ENCODE results near the gene HBE1. TPM values are rescaled to one million over a fixed set of nuclear protein-coding genes. Genes with fewer than 3 reads are reported as not detected.

The HBE1 gene
- total and polyA plus RNA-seq, 2 of the 8 experiments (the other 6 are each of a cell fraction or from before 2014, with no cell fraction given), result 0.39 TPM; not detected in 1

- ChIA-PET POLR2A (ENCODE audit: partially characterized antibody) (no interaction called here), CTCF (ENCODE audit: partially characterized antibody) (no interaction called here)
- no peak overlapping the region for H2BK5ac ChIP-seq (ENCODE audit: low read depth, low read length)
- H3K14ac ChIP-seq (ENCODE audit: insufficient read length), result no peak overlapping the region
- H3K23ac ChIP-seq (ENCODE audit: insufficient read length), result no peak overlapping the region
- H2AK5ac ChIP-seq (ENCODE audit: low read depth, low read length), result no peak overlapping the region
- WGBS, 2 experiments (ENCODE audit: extremely low coverage in 1 of 2, insufficient coverage in 1 of 2, insufficient read length in 1 of 2, insufficient replicate concordance in 2 of 2, low coverage in 1 of 2, low lambda C conversion rate in 2 of 2, missing lambda C conversion rate in 1 of 2), result 83% methylated on average over 1 of the region's 1 CpG; no CpG with 5 or more reads in 1 of the 2 experiments
- no peak for FAIRE-seq
- TF ChIP-seq TAF1 (IDR thresholded peaks at IDR 0.05; ENCODE audit: low read depth, low read length) (no peak), POLR2AphosphoS5 (IDR thresholded peaks at IDR 0.05; ENCODE audit: low read depth, low read length) (no peak), HDAC2 (IDR thresholded peaks at IDR 0.05; ENCODE audit: borderline replicate concordance in 1 of 2, low read depth in 2 of 2, low read length in 2 of 2) (no peak), KDM5A (IDR thresholded peaks at IDR 0.05; ENCODE audit: low read length) (no peak), CTCF (IDR thresholded peaks at IDR 0.05; ENCODE audit: control extremely low read depth in 1 of 3, insufficient read depth in 1 of 3, low read depth in 1 of 3, low read length in 3 of 3) (no peak), SP4 (IDR thresholded peaks at IDR 0.05; ENCODE audit: low read length) (no peak), SIX5 (IDR thresholded peaks at IDR 0.05; ENCODE audit: low read depth, low read length) (no peak), RFX5 (IDR thresholded peaks at IDR 0.05; ENCODE audit: borderline replicate concordance, low read depth, low read length) (no peak), EP300 (IDR thresholded peaks at IDR 0.05; ENCODE audit: borderline replicate concordance in 1 of 2, low read depth in 2 of 2, low read length in 2 of 2) (no peak), MAX (IDR thresholded peaks at IDR 0.05) (no peak), BRCA1 (IDR thresholded peaks at IDR 0.05; ENCODE audit: low read depth, low read length) (no peak)
- no peak overlapping the region for H4K8ac ChIP-seq (ENCODE audit: extremely low read depth, insufficient read depth, low read length)
- no peak overlapping the region for H3K4me3 ChIP-seq (ENCODE audit: extremely low read depth in 1 of 4, insufficient read depth in 2 of 4, low read depth in 3 of 4, low read length in 4 of 4)
- H4K91ac ChIP-seq (replicated peaks; ENCODE audit: insufficient read length, low read length), result no peak overlapping the region
- H3K27ac ChIP-seq (ENCODE audit: low read depth, low read length), result no peak overlapping the region
- DNase-seq (ENCODE audit: low read depth in 1 of 2, low spot score in 2 of 2), result no peak
- H3K4me1 ChIP-seq (replicated peaks in 1 of 4; ENCODE audit: control insufficient read depth in 3 of 4, insufficient read depth in 4 of 4, low read length in 3 of 4), result no peaks in the 10 kb centered on the region
- H4K5ac ChIP-seq (ENCODE audit: insufficient read length, low read depth, low read length), result no peak overlapping the region
- no peak overlapping the region for H3K4ac ChIP-seq (replicated peaks; ENCODE audit: insufficient read length, low read depth, low read length)
- H2BK20ac ChIP-seq (ENCODE audit: low read length), result no peak overlapping the region
- no peak overlapping the region for H2BK12ac ChIP-seq (ENCODE audit: low read depth, low read length)
- H3K9me3 ChIP-seq (ENCODE audit: insufficient read depth in 2 of 2, low read depth in 1 of 2, low read length in 1 of 2), result peaks cover 4 to 6% of the 10 kb centered on the region in 2 experiments; a peak in 2 of 4 replicates
- H2BK120ac ChIP-seq (replicated peaks; ENCODE audit: low read depth, low read length), result no peak overlapping the region
- no peak overlapping the region for H3K4me2 ChIP-seq (ENCODE audit: insufficient read depth in 1 of 2, low read depth in 2 of 2, low read length in 2 of 2)
- no peak overlapping the region for H3K56ac ChIP-seq (replicated peaks; ENCODE audit: insufficient read length, low read depth, low read length)
- no peak overlapping the region for H2BK15ac ChIP-seq (ENCODE audit: low read length)
- no peak overlapping the region for H3K18ac ChIP-seq (ENCODE audit: extremely low read depth, low read length)
- no peaks in the 10 kb centered on the region for H3K36me3 ChIP-seq (ENCODE audit: control insufficient read depth in 2 of 4, insufficient read depth in 4 of 4, low read length in 3 of 4)
- no peaks in the 10 kb centered on the region for H4K20me1 ChIP-seq (replicated peaks in 1 of 2; ENCODE audit: control insufficient read depth in 1 of 2, insufficient read depth in 2 of 2, low read length in 2 of 2)
- no peak overlapping the region for H2AFZ ChIP-seq (ENCODE audit: low read length)
- H3K27me3 ChIP-seq (replicated peaks in 1 of 4; ENCODE audit: control insufficient read depth in 3 of 4, extremely low read depth in 1 of 4, insufficient read depth in 3 of 4, low read length in 3 of 4), result no peaks in the 10 kb centered on the region
- no peaks in the 10 kb centered on the region for H3K79me1 ChIP-seq (ENCODE audit: low read depth, low read length)
- no peak overlapping the region for H3K9ac ChIP-seq (replicated peaks in 1 of 4; ENCODE audit: extremely low read depth in 1 of 4, low read depth in 3 of 4, low read length in 3 of 4)
- H3K79me2 ChIP-seq (ENCODE audit: control insufficient read depth in 1 of 2, insufficient read depth in 2 of 2, low read length in 2 of 2), result no peaks in the 10 kb centered on the region
- no peaks in the 10 kb centered on the region for H3K23me2 ChIP-seq (ENCODE audit: low read depth, low read length)
These were observed 46.1 kb downstream of the HBE1 start for GRCh38 chr11:5223686-5224085.

Measured in H1 (cell line).